K562 (cell line): ENCODE results near the gene CAPRIN1. TPM values are rescaled to one million over a fixed set of nuclear protein-coding genes. Genes with fewer than 3 reads are reported as not detected.

Source experiments
- ATAC-seq: fragments of 200-7000 bp; cut with Tn5 transposase; 3 replicates; pipeline ENCODE4 v1.9.1; 2020; ENCODE audit warnings: moderate library complexity
- BruUV-seq: library from RNA; stranded (reverse); fragments of 400-500 nt; replicated peaks from 2 replicates; lab custom pipeline; 2021; lab: Mats Ljungman, UMichigan
- CTCF ChIA-PET: fragments of 300-600 bp; formaldehyde crosslinking; extraction: SDS; loops from one replicate; lab custom pipeline; 2021; ENCODE audit warnings: low intra/inter-chr PET ratio; lab: Yijun Ruan, JAX
- POLR2A ChIA-PET: fragments of 300-600, 350-650 bp; sonication (Branson Sonifier 250); formaldehyde crosslinking; extraction: SDS; loops from one replicate; lab custom pipeline; 2021; ENCODE audit warnings: antibody characterized with exemption, inconsistent platforms; lab: Yijun Ruan, JAX
- DNase-seq, 4 experiments: peaks; one replicate each; pipeline versions ENCODE4 v3.0.0 to v3.0.0-alpha.2; 2011 to 2018; ENCODE audit warnings: low spot score in 3 of 4, mixed read lengths in 3 of 4; ENCODE audit errors: extremely low read depth in 1 of 4
- FAIRE-seq: peaks from 2 replicates; lab custom pipeline; 2011; peaks lifted over from hg19 to GRCh38; lab: Jason Lieb, UNC
- H2AFZ ChIP-seq: 2 replicates; pipeline ENCODE4 v1.6.0; 2011; ENCODE audit warnings: low read depth, low read length, control low read depth, inconsistent platforms
- H3K27ac ChIP-seq: fragments of 200-600 bp; 3 replicates; pipeline ENCODE4 v1.8.0; 2011; ENCODE audit warnings: low read depth, mild to moderate bottlenecking, control low read depth, inconsistent platforms, low read length, moderate library complexity, mixed read lengths; ENCODE audit errors: extremely low read depth
- H3K27me3 ChIP-seq, 2 experiments: fragments of 300-600 bp in 1 of 2; 2 replicates in 1 of 2; 3 replicates in 1 of 2; pipeline versions ENCODE4 v1.6.0 to v1.8.0; 2011; ENCODE audit warnings: inconsistent platforms in 2 of 2, low read length in 2 of 2, mild to moderate bottlenecking in 1 of 2, mixed read lengths in 1 of 2, moderate library complexity in 1 of 2; ENCODE audit not compliant: control insufficient read depth in 2 of 2, insufficient read depth in 2 of 2
- H3K36me3 ChIP-seq: fragments of 300-600 bp; 3 replicates; pipeline ENCODE4 v1.8.0; 2011; ENCODE audit warnings: mild to moderate bottlenecking, low read length, inconsistent platforms; ENCODE audit not compliant: control insufficient read depth, insufficient read depth
- H3K4me1 ChIP-seq, 2 experiments: fragments of 200-600 bp in 1 of 2; replicated peaks in 1 of 2; 2 replicates in 1 of 2; 3 replicates in 1 of 2; pipeline versions ENCODE4 v1.5.1 to v1.8.0; 2011; ENCODE audit warnings: inconsistent platforms in 2 of 2, low read length in 2 of 2, mild to moderate bottlenecking in 1 of 2, mixed read lengths in 1 of 2, moderate library complexity in 1 of 2; ENCODE audit not compliant: control insufficient read depth in 2 of 2, insufficient read depth in 2 of 2
- H3K4me2 ChIP-seq: 2 replicates; pipeline ENCODE4 v1.6.1; 2011; ENCODE audit warnings: low read length, control low read depth, inconsistent platforms, mixed read lengths; ENCODE audit not compliant: insufficient read depth
- H3K4me3 ChIP-seq: fragments of 200-600 bp; sonication (generic), shearing (Covaris generic); 2 replicates; pipeline ENCODE4 v1.5.1; 2016; ENCODE audit warnings: control low read depth, inconsistent platforms
- H3K79me2 ChIP-seq: fragments of 200-600 bp; 3 replicates; pipeline ENCODE4 v1.8.0; 2011; ENCODE audit warnings: low read length, inconsistent platforms; ENCODE audit not compliant: control insufficient read depth, insufficient read depth
- H3K9ac ChIP-seq, 2 experiments: 2 replicates each; pipeline versions ENCODE4 v1.6.0 to v1.6.1; 2011; ENCODE audit warnings: low read depth in 2 of 2, low read length in 2 of 2, control low read depth in 1 of 2, inconsistent platforms in 1 of 2, mild to moderate bottlenecking in 1 of 2, mixed read lengths in 1 of 2; ENCODE audit not compliant: insufficient read depth in 1 of 2
- H3K9me1 ChIP-seq: one replicate; pipeline ENCODE4 v1.6.0; 2011; ENCODE audit warnings: inconsistent platforms, mild to moderate bottlenecking, low read length, moderate library complexity; ENCODE audit not compliant: control insufficient read depth, insufficient read depth
- H3K9me3 ChIP-seq: replicated peaks from 2 replicates; pipeline ENCODE4 v1.5.1; 2011; ENCODE audit warnings: low read depth, low read length, inconsistent platforms; ENCODE audit not compliant: control insufficient read depth, insufficient read depth
- H4K20me1 ChIP-seq: replicated peaks from 2 replicates; pipeline ENCODE4 v1.6.1; 2011; ENCODE audit warnings: low read length, inconsistent platforms, mixed read lengths; ENCODE audit not compliant: control insufficient read depth, insufficient read depth
- CBFA2T3 ChIP-seq: fragments of 450-650 bp; IDR thresholded peaks from 2 replicates; pipeline ENCODE4 v1.6.1; 2017
- SMAD2 ChIP-seq: fragments of 150-350 bp; IDR thresholded peaks from 2 replicates; pipeline ENCODE4 v1.6.1; 2014; ENCODE audit warnings: low read depth, mild to moderate bottlenecking, low read length
- SUPT5H ChIP-seq: fragments of 450-650 bp; IDR thresholded peaks from 2 replicates; pipeline ENCODE4 v1.6.1; 2016
- ZNF134 ChIP-seq: fragments of 250-450 bp; sonication (Bioruptor Pico); conservative IDR thresholded peaks from 2 replicates; pipeline ENCODE4 v1.4.0; 2020
- WGBS: fragments of 100-300 bp; shearing (Covaris generic); methylation state at CpG from one replicate; pipeline ENCODE4 v1.1.6; 2016; ENCODE audit warnings: low coverage, mixed read lengths; ENCODE audit not compliant: insufficient coverage; ENCODE audit errors: missing lambda C conversion rate; 5-methylcytosine and 5-hydroxymethylcytosine counted together
- in situ Hi-C: fragments of 300-500 bp; cut with MboI; formaldehyde crosslinking; loops from 4 replicates; pipeline ENCODE4 v1.15.0; 2018; ENCODE audit warnings: inconsistent platforms, mixed read lengths
- intact Hi-C: fragments of 100-400 bp; cut with micrococcal nuclease; formaldehyde crosslinking; loops from 2 replicates; pipeline ENCODE4 v1.14.2; 2022
- polyA plus RNA-seq, 8 experiments: library from polyadenylated mRNA; depleted of rRNA in 4 of 8; stranded (reverse) in 5 of 8; unstranded in 3 of 8; fragments of >200 nt; fragmentation: Nextera tagmentation in 2 of 8; fragmentation: Illumina TruSeq in 1 of 8; extraction: Ambion mirVana in 2 of 8; extraction: Trizol in 1 of 8; gene quantifications; 2 replicates each; pipeline versions ENCODE4 v1.2.1 to v1.2.3, GENCODE V29; 2011 to 2014; ENCODE audit warnings: inconsistent platforms in 1 of 8, missing spikeins in 1 of 8
- total RNA-seq, 7 experiments: library from RNA; depleted of rRNA in 6 of 7; stranded (reverse); fragments of >200 nt in 6 of 7; fragmentation: Illumina TruSeq in 2 of 7; extraction: Trizol in 2 of 7; gene quantifications; 2 replicates each; pipeline versions ENCODE4 v1.2.1 to v1.2.3, GENCODE V29; 2011 to 2021; ENCODE audit warnings: low replicate concordance in 1 of 7
- TF ChIP-seq, protein P1 (sequence below), 2 experiments: fragments of 450-650 bp; IDR thresholded peaks; 2 replicates each; pipeline ENCODE4 v1.6.1; 2018; ENCODE audit warnings: mild to moderate bottlenecking in 2 of 2, low read depth in 1 of 2; ENCODE audit not compliant: partially characterized antibody in 2 of 2

The CAPRIN1 gene
- total and polyA plus RNA-seq, 9 of the 15 experiments (the other 6 are each of a cell fraction or from before 2014, with no cell fraction given): 49.6 to 271 (median 244) TPM

- Histone ChIP-seq H3K27me3 (no peaks in the 10 kb centered on the region), H3K27ac (peak within 1 kb of the TSS; percentile 98), H2AFZ (peak within 1 kb of the TSS; percentile 96), H3K79me2 (peaks cover 50% of the 10 kb centered on the region), H3K4me2 (peak within 1 kb of the TSS; percentile 97), H3K9me1 (no peaks in the 10 kb centered on the region), H3K4me1 (peaks cover 0 to 6% of the 10 kb centered on the region in 2 experiments; a peak in 3 of 5 replicates), H3K9ac (peak within 1 kb of the TSS; percentile 92 to 93), H4K20me1 (no peaks in the 10 kb centered on the region), H3K36me3 (peaks cover 64% of the 10 kb centered on the region), H3K9me3 (no peaks in the 10 kb centered on the region), H3K4me3 (peak within 1 kb of the TSS; percentile 83)
- WGBS: under 1% methylated on average over 55 of the region's 55 CpGs
- in situ Hi-C loops (no loop called here), intact Hi-C loops (loop anchor here (2.0 kb wide), 1 partner anchor 53 kb away; no protein-coding TSS in a partner anchor)
- ATAC-seq (peak; percentile 87), DNase-seq (peak; percentile 91 to 99 (median 94)), FAIRE-seq (peak; percentile 100)
- ChIA-PET CTCF (no interaction called here), POLR2A (interaction anchor here (0.5 to 2.4 kb wide), 27 partner anchors 10 to 175 kb away, joined by 3 to 14 read pairs (median 4); partner anchors contain the start of gene CAPRIN1)
- TSS peak; percentile 99 for BruUV-seq
- TF ChIP-seq SUPT5H (peak; percentile 96), SMAD2 (no peak), CBFA2T3 (no peak), ZNF134 (CRISPR knock-in tag) (no peak)
- TF ChIP-seq, protein P1, sequence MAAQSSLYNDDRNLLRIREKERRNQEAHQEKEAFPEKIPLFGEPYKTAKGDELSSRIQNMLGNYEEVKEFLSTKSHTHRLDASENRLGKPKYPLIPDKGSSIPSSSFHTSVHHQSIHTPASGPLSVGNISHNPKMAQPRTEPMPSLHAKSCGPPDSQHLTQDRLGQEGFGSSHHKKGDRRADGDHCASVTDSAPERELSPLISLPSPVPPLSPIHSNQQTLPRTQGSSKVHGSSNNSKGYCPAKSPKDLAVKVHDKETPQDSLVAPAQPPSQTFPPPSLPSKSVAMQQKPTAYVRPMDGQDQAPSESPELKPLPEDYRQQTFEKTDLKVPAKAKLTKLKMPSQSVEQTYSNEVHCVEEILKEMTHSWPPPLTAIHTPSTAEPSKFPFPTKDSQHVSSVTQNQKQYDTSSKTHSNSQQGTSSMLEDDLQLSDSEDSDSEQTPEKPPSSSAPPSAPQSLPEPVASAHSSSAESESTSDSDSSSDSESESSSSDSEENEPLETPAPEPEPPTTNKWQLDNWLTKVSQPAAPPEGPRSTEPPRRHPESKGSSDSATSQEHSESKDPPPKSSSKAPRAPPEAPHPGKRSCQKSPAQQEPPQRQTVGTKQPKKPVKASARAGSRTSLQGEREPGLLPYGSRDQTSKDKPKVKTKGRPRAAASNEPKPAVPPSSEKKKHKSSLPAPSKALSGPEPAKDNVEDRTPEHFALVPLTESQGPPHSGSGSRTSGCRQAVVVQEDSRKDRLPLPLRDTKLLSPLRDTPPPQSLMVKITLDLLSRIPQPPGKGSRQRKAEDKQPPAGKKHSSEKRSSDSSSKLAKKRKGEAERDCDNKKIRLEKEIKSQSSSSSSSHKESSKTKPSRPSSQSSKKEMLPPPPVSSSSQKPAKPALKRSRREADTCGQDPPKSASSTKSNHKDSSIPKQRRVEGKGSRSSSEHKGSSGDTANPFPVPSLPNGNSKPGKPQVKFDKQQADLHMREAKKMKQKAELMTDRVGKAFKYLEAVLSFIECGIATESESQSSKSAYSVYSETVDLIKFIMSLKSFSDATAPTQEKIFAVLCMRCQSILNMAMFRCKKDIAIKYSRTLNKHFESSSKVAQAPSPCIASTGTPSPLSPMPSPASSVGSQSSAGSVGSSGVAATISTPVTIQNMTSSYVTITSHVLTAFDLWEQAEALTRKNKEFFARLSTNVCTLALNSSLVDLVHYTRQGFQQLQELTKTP (IDR thresholded peaks at IDR 0.05; ENCODE audit: low read depth in 1 of 2, partially characterized antibody in 2 of 2): peak in 1 of 2 experiments; percentile 18
Measured at GRCh38 chr11:34105079-34105956, 53.8 kb downstream of the CAPRIN1 start, which contains the start of gene NAT10. Gene NAT10, plus strand, starts transcription at chr11:34105629. Its CDS starts 2,597 bp downstream, at chr11:34108226.
